HG02763 (cell line): Measurements from ENCODE around the gene NR2C1.
"Not testable (repeated sequence)": the region's sequence is repeated elsewhere in the genome, so short reads cannot be mapped to it uniquely, and the experiment has no call there.

Experiments used
- ATAC-seq: cut with Tn5 transposase; IDR thresholded peaks from one replicate; pipeline ENCODE4 v1.9.1; 2021; ENCODE audit warnings: mild to moderate bottlenecking, moderate library complexity; ENCODE audit not compliant: unreplicated experiment

The NR2C1 gene

GRCh38 chr12:95072900-95073697 lies at the start of gene NR2C1:
TSS of gene NR2C1 (minus strand) at chr12:95073618. CDS start at chr12:95067384, 6,234 bp downstream.
- peak; percentile 98 for ATAC-seq

GRCh38 chr12:95118788-95119179 lies 45.4 kb upstream of the NR2C1 start:
- ATAC-seq: no peak

- no peak for ATAC-seq
These were observed 44.8 kb upstream of the NR2C1 start for GRCh38 chr12:95118138-95118787.

- ATAC-seq: peak; percentile 72
These were observed 43.8 kb upstream of the NR2C1 start for GRCh38 chr12:95117178-95117599.

GRCh38 chr12:95116773-95117172 lies 43.4 kb upstream of the NR2C1 start:
- peak; percentile 49 for ATAC-seq

GRCh38 chr12:95116341-95116740 lies 42.9 kb upstream of the NR2C1 start:
- ATAC-seq: no peak

- no peak for ATAC-seq
These were observed 42.2 kb upstream of the NR2C1 start for GRCh38 chr12:95115641-95116040.

GRCh38 chr12:95114766-95115405 lies 41.5 kb upstream of the NR2C1 start:
- no peak for ATAC-seq

GRCh38 chr12:95107362-95107761 lies 33.9 kb upstream of the NR2C1 start:
- ATAC-seq: no peak

GRCh38 chr12:95105540-95105939 lies 32.1 kb upstream of the NR2C1 start:
- no peak for ATAC-seq

GRCh38 chr12:95104919-95105452 lies 31.6 kb upstream of the NR2C1 start:
- ATAC-seq: no peak

- ATAC-seq: peak; percentile 95
These were observed 29.7 kb upstream of the NR2C1 start for GRCh38 chr12:95102916-95103671.

- not testable (repeated sequence) for ATAC-seq
These were observed 28.5 kb upstream of the NR2C1 start for GRCh38 chr12:95101957-95102356.

GRCh38 chr12:95100264-95101190 lies 27.1 kb upstream of the NR2C1 start:
- ATAC-seq: no peak

GRCh38 chr12:95099270-95099790 lies 25.9 kb upstream of the NR2C1 start:
- no peak for ATAC-seq

- no peak for ATAC-seq
These were observed 23.4 kb upstream of the NR2C1 start for GRCh38 chr12:95096852-95097251.

- ATAC-seq: no peak
These were observed 23.0 kb upstream of the NR2C1 start for GRCh38 chr12:95096378-95096777.

- ATAC-seq: not testable (repeated sequence)
These were observed 22.4 kb upstream of the NR2C1 start for GRCh38 chr12:95095866-95096265.

- no peak for ATAC-seq
These were observed 16.0 kb upstream of the NR2C1 start for GRCh38 chr12:95089462-95089861.
